Caco-2 (cell line): Measurements from ENCODE around the gene SLC1A2. TPM values are rescaled to one million over a fixed set of nuclear protein-coding genes. Genes with fewer than 3 reads are reported as not detected.

Experiments
- BruUV-seq: library from RNA; stranded (reverse); fragments of 400-500 nt; replicated peaks from 2 replicates; lab custom pipeline; 2021; lab: Mats Ljungman, UMichigan
- CTCF ChIA-PET: fragments of 300-600 bp; sonication (Branson Sonifier 250); formaldehyde crosslinking; loops from one replicate; lab custom pipeline; 2022; ENCODE audit warnings: antibody characterized with exemption; lab: Charles Lee
- POLR2A ChIA-PET: fragments of 300-600 bp; sonication (Branson Sonifier 250); formaldehyde crosslinking; loops from one replicate; lab custom pipeline; 2022; ENCODE audit warnings: antibody characterized with exemption; lab: Charles Lee
- DNase-seq, 2 experiments: peaks; one replicate each; pipeline versions ENCODE4 v3.0.0 to v3.0.0-alpha.2; 2020 to 2022
- H3K27me3 ChIP-seq: replicated peaks from 2 replicates; pipeline ENCODE4 v1.6.0; 2011; ENCODE audit warnings: low read length; ENCODE audit not compliant: control insufficient read depth, insufficient read depth
- H3K36me3 ChIP-seq: 2 replicates; pipeline ENCODE4 v1.5.1; 2011; ENCODE audit warnings: low read length; ENCODE audit not compliant: control insufficient read depth, insufficient read depth
- H3K4me1 ChIP-seq: fragments of 250-450 bp; sonication (Bioruptor Pico); 2 replicates; pipeline ENCODE4 v1.5.1; 2020; ENCODE audit warnings: mild to moderate bottlenecking
- H3K4me3 ChIP-seq: 2 replicates; pipeline ENCODE4 v1.5.1; 2011; ENCODE audit warnings: low read depth, mild to moderate bottlenecking, control low read depth, low read length
- H3K9me3 ChIP-seq: fragments of 250-450 bp; sonication (Bioruptor Pico); 2 replicates; pipeline ENCODE4 v1.5.1; 2020; ENCODE audit warnings: mild to moderate bottlenecking, moderate library complexity
- H3K27ac Mint-ChIP-seq: one replicate; pipeline ENCODE4 v1.8.0; 2022; ENCODE audit warnings: mixed read lengths; ENCODE audit not compliant: unreplicated experiment
- H3K27me3 Mint-ChIP-seq: one replicate; pipeline ENCODE4 v1.8.0; 2022; ENCODE audit warnings: mixed read lengths; ENCODE audit not compliant: insufficient read depth, unreplicated experiment
- H3K36me3 Mint-ChIP-seq: one replicate; pipeline ENCODE4 v1.8.0; 2022; ENCODE audit warnings: mild to moderate bottlenecking, mixed read lengths; ENCODE audit not compliant: insufficient read depth, unreplicated experiment
- H3K4me1 Mint-ChIP-seq: one replicate; pipeline ENCODE4 v1.8.0; 2022; ENCODE audit warnings: low read depth, mixed read lengths; ENCODE audit not compliant: unreplicated experiment
- H3K4me3 Mint-ChIP-seq: one replicate; pipeline ENCODE4 v1.8.0; 2022; ENCODE audit warnings: mild to moderate bottlenecking, moderate library complexity, mixed read lengths; ENCODE audit not compliant: unreplicated experiment
- H3K9me3 Mint-ChIP-seq: one replicate; pipeline ENCODE4 v1.8.0; 2022; ENCODE audit warnings: mixed read lengths; ENCODE audit not compliant: unreplicated experiment
- intact Hi-C: fragments of 100-400 bp; cut with micrococcal nuclease; formaldehyde crosslinking; loops from one replicate; pipeline ENCODE4 v1.10.0; 2022; ENCODE audit not compliant: unreplicated experiment
- total RNA-seq: library from RNA; stranded (reverse); gene quantifications from 2 replicates; pipeline ENCODE4 v1.2.3, GENCODE V29; 2022
- TF ChIP-seq, protein P1 (sequence below), 2 experiments: fragments of 200-600 bp in 1 of 2; IDR thresholded peaks; 1 replicate in 1 of 2; 2 replicates in 1 of 2; pipeline versions ENCODE4 v1.5.1 to v1.8.0; 2011 to 2022; ENCODE audit warnings: antibody characterized with exemption in 1 of 2, control low read depth in 1 of 2, inconsistent platforms in 1 of 2, low read depth in 1 of 2, low read length in 1 of 2, mild to moderate bottlenecking in 1 of 2, moderate library complexity in 1 of 2; ENCODE audit not compliant: insufficient read depth in 1 of 2, severe bottlenecking in 1 of 2, unreplicated experiment in 1 of 2

SLC1A2 gene
- total RNA-seq, 1 experiment from 2014 or later, result 2.0 TPM

DNA sequence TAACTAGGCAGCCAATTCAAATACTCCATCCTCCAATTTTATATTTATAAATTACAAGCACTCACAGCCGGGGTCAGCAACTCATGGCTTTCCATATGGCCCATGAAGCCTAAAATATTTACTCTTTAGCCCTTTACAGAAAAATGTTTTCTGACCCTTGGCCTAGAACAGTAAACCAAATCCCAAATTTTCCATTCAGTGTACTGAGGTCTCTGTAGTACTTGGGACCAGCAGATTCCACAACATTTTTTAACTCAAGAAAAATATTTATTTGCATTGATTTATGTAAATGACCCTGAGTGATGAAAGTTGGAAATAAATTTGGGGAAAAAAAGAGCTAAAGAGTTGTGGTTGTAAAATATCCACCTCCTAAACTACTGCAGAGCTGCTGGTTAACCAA, 82.6 kb downstream of the SLC1A2 start:
- H3K4me3 ChIP-seq, result no peak overlapping the region
- ChIA-PET POLR2A (no interaction called here), CTCF (no interaction called here)
- Mint-ChIP-seq H3K9me3 (no peaks in the 10 kb centered on the region), H3K27ac (no peak overlapping the region), H3K4me1 (no peaks in the 10 kb centered on the region), H3K36me3 (no peaks in the 10 kb centered on the region), H3K27me3 (peaks cover 3% of the 10 kb centered on the region), H3K4me3 (no peak overlapping the region)
- H3K4me1 ChIP-seq, result no peaks in the 10 kb centered on the region
- H3K27me3 ChIP-seq, result no peaks in the 10 kb centered on the region
- no TSS peak for BruUV-seq
- no peaks in the 10 kb centered on the region for H3K9me3 ChIP-seq
- no peak for DNase-seq
- no peaks in the 10 kb centered on the region for H3K36me3 ChIP-seq
- TF ChIP-seq, protein P1, sequence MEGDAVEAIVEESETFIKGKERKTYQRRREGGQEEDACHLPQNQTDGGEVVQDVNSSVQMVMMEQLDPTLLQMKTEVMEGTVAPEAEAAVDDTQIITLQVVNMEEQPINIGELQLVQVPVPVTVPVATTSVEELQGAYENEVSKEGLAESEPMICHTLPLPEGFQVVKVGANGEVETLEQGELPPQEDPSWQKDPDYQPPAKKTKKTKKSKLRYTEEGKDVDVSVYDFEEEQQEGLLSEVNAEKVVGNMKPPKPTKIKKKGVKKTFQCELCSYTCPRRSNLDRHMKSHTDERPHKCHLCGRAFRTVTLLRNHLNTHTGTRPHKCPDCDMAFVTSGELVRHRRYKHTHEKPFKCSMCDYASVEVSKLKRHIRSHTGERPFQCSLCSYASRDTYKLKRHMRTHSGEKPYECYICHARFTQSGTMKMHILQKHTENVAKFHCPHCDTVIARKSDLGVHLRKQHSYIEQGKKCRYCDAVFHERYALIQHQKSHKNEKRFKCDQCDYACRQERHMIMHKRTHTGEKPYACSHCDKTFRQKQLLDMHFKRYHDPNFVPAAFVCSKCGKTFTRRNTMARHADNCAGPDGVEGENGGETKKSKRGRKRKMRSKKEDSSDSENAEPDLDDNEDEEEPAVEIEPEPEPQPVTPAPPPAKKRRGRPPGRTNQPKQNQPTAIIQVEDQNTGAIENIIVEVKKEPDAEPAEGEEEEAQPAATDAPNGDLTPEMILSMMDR (IDR thresholded peaks at IDR 0.05; ENCODE audit: insufficient read depth in 1 of 2, low read depth in 1 of 2, low read length in 1 of 2, severe bottlenecking in 1 of 2, unreplicated experiment in 1 of 2), result no peak
- intact Hi-C loops, result no loop called here

DNA sequence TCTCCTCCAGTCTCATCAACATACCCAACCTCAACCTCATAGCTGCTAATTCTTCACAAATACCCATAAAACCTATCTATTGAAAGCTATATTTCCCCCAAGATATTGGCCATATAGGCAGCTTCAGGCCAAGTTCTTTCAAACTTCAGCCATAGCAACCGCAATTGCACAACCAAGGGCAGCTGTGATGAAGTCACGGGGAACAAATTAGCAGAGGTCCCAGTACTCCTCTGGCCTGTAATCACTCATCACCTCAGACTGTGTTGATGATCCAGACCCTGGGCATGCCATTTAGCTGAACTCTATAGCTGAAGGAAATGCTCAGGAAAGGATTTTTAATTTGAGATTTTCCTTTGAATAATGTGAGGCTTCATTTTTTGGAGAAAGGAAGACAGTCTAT, 84.1 kb downstream of the SLC1A2 start:
- H3K4me1 ChIP-seq, result no peaks in the 10 kb centered on the region
- BruUV-seq, result no TSS peak
- POLR2A ChIA-PET, result no interaction called here

DNA sequence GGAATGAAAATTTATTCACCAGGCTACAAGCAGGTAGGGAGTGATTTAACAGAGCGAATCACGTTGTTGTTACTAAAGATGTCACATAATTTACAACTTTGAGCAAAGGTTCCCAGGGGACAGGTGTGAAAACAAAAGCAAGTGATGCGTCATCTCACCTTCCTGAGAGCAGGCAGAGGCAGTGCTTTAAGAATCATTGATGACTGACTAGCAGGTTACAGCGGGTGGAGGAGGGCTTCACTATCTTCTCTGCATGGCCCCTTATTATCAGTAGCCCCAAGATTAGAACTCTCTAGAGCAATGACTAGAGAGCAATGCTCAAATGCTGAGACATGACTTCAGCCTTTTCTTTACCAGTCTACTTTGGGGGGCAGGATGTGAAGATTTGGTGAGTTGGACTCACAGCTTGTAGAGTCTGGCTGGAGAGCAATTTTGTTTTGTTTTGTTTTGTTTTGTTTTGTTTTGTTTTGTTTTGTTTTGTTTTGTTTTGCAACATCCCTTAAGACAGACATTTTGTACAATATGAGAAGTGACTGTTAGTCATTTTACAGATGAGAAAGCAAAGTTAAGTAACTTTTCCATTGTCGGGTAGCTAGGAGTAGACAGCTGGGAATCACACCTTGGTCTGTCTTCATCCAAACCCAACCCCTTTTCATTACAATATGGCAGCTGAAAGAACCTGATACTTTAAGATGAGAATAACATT, 84.8 kb downstream of the SLC1A2 start:
- no peaks in the 10 kb centered on the region for H3K4me1 Mint-ChIP-seq
- Histone ChIP-seq H3K4me1 (no peaks in the 10 kb centered on the region), H3K9me3 (no peaks in the 10 kb centered on the region), H3K4me3 (no peak overlapping the region), H3K27me3 (no peaks in the 10 kb centered on the region), H3K36me3 (no peaks in the 10 kb centered on the region)
- TF ChIP-seq, protein P1 (IDR thresholded peaks at IDR 0.05; ENCODE audit: insufficient read depth in 1 of 2, low read depth in 1 of 2, low read length in 1 of 2, severe bottlenecking in 1 of 2, unreplicated experiment in 1 of 2), result no peak
- peaks cover 3% of the 10 kb centered on the region for H3K27me3 Mint-ChIP-seq
- CTCF ChIA-PET, result no interaction called here
- no peaks in the 10 kb centered on the region for H3K36me3 Mint-ChIP-seq
- H3K4me3 Mint-ChIP-seq, result no peak overlapping the region
- no peak overlapping the region for H3K27ac Mint-ChIP-seq
- DNase-seq, result no peak
- intact Hi-C loops, result no loop called here
- BruUV-seq, result no TSS peak
- POLR2A ChIA-PET, result no interaction called here
- no peaks in the 10 kb centered on the region for H3K9me3 Mint-ChIP-seq

More for the DNA sequence above, 84.1 kb downstream of the SLC1A2 start:
- DNase-seq, result no peak
- Mint-ChIP-seq H3K4me3 (no peak overlapping the region), H3K4me1 (no peaks in the 10 kb centered on the region), H3K36me3 (no peaks in the 10 kb centered on the region), H3K27me3 (peaks cover 3% of the 10 kb centered on the region), H3K27ac (no peak overlapping the region), H3K9me3 (no peaks in the 10 kb centered on the region)
- H3K4me3 ChIP-seq, result no peak overlapping the region
- intact Hi-C loops, result no loop called here
- TF ChIP-seq, protein P1 (IDR thresholded peaks at IDR 0.05; ENCODE audit: insufficient read depth in 1 of 2, low read depth in 1 of 2, low read length in 1 of 2, severe bottlenecking in 1 of 2, unreplicated experiment in 1 of 2), result no peak
- H3K36me3 ChIP-seq, result no peaks in the 10 kb centered on the region
- H3K27me3 ChIP-seq, result no peaks in the 10 kb centered on the region
- no peaks in the 10 kb centered on the region for H3K9me3 ChIP-seq
- CTCF ChIA-PET, result no interaction called here
